HG03565 (cell line): ENCODE measurements around the gene NDUFS3.
A peak's percentile ranks its signal among the peaks of the same experiment; 100 is the strongest.

Experiments
- ATAC-seq: cut with Tn5 transposase; IDR thresholded peaks from one replicate; pipeline ENCODE4 v1.9.1; 2021; ENCODE audit warnings: mild to moderate bottlenecking, moderate library complexity; ENCODE audit not compliant: unreplicated experiment

The NDUFS3 gene

DNA sequence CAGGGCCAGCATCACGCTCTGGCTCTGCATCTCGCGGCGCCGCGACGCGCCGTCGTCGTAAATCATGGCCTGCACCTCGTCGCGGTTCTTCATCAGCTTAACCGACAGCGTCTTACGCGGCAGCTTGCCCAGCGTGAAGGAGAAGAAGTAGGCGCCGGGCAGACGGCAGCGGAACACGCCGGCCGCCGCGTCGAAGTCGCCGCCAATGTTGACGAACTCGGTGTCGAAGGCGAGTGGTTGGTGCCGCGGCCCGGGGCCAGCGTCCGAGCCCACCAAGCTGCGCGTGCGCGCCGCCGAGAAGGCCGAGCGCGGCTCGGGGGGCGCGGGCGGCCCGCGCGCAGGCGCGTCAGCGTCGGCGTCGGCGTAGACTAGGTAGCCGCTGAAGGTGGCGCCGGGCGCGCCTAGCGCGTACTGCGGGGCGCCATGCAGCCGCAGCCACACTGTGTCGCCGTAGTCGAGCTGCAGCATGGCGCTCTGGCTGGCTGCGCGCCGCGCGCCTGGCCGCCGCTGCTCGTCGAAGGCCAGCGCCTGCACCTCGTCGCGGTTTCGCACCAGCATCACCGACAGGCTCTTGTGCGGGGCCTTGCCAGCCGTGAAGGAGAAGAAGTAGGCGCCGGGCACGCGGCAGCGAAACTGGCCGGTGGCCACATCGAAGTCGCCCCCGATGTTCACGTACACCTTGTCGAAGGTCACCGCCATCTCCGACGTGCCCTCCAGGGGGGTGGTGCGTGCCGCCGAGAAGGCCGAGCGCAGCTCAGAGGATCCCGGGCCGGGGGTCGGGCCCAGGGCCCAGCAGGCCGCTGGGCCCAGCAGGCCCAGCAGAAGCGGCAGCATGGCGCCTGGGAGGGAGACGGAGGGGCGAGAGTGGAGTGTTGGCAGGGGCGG, 11.3 kb downstream of the NDUFS3 start:
- ATAC-seq = no peak

DNA sequence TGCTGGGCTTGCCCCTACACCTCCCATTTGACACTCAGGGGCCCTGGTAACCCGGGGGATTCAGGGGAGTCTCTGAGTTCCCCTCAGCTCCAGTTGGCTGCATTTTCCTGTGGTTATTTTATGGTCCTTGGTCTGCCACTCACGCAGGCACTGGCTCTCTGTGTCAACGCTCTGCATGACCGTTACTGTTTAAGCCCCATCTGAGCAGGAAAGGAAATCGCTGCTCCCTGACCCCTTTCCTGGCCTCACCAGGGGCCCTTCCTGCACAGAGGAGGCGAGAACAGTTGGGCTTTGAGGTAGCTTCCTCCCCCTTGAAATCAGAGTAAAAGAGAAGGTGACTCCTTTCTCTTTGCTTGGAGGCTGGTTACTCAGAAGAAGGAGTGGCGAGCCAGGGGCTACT, 12.9 kb downstream of the NDUFS3 start:
- no peak for ATAC-seq

DNA sequence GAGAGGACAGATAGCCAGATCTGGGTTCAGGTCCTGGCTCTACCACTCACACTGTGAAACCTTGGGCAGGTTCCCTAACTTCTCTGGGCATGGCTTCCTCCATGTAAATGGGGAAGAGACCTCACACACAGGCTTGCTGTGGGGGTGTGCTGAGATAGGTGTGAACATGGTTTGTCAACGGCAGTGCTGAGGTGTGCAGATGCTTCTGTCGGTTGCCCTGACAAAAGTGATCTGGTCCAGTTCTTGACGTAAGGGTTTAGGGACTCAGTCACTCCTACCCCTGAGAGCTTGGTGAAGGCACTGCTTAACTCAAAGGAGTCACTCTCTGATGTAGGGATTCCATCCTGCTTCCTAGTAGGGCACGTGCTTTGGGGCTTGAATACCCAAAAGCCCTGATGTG, 13.4 kb downstream of the NDUFS3 start:
- ATAC-seq = no peak

DNA sequence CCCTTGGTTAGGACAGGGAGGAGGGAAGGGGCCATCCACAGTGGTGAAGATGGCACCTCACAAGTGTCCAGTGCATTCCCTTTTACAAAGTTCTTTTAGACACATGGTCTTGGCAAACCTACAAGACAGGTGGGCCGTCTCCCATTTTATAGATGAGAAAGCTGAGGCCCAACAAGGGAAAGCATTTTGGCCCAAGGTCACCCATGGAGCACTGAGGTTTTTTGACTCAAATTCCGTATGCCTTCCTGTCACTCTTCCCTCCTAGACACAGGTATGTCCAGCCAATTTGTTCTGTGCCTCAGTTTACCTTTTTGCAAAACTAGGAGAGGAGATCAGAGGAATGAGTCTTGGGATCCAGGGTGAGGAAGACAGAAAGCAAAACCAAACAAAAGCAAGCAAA, 14.1 kb downstream of the NDUFS3 start:
- no peak for ATAC-seq

DNA sequence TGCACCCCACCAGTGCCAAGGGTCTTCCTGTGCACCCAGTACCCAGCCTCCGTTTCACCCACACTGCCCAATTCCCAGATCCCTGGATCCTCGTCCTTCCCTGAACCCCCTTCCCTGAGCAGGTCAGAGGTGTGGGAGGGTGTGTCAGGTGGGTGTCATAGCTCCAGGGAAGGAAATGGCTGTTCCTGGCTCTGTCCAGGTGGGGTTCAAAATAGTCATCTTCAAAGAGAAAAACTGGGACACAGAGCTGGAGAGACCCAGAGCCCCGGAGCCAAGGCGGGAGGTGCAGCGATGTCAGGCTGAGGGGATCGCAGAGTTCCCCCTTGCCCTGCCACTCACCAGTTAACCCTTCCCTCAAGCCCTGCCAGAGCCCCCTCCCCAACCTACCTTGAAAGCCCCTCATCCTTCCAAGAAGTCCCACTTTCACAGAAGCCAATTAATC, 14.6 kb downstream of the NDUFS3 start:
- no peak for ATAC-seq

DNA sequence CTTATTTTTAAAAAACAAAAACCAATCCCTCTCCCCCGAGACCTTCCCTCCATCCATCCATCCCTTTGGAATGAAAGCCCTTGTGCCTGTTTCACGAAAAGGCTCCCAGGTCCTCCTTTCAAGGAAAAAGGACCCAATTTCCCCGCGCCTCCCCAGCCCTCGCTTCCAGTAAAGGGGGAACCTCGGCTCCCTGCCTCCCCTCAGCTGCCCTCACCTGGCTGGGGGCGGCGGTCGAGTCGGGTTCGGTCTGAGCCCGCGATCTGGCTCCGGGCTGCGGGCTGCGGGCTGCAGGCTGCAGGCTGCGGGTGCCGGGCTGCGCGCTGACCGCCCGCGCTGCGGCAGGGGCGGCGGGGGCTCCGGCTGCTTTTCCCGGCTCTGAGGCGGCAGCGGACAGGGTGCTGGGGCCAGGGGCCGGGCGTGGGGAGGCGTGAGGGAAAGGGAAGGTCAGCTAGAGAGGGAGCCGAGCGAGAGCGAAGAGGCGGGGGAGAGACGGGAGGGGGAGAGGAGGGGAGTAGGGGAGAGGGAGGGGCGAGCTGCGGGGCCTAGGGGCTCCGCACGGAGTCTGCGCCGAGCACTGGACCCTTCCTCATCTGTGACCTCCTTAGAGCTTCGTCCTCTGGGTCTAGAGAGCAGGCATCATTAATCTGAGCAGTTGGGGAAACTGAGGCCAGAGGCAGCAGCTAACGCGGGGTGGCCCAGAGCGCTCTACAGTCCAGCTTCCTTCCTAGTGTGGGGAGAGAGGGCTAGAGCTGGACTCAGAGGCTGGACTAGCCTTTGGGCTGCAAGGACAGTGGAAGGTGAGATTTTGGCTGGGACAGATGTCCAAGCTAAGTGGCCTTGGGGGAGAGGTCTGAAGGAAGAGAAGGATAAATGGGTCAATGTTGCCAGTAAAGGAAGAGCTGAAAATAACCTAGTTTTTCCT, 15.3 kb downstream of the NDUFS3 start, which contains the start of gene C1QTNF4:
C1QTNF4 (minus strand) TSS at position 478 of the 922 bp plus-strand sequence. CDS start 3,601 bp downstream, outside the sequence.
- no peak for ATAC-seq

DNA sequence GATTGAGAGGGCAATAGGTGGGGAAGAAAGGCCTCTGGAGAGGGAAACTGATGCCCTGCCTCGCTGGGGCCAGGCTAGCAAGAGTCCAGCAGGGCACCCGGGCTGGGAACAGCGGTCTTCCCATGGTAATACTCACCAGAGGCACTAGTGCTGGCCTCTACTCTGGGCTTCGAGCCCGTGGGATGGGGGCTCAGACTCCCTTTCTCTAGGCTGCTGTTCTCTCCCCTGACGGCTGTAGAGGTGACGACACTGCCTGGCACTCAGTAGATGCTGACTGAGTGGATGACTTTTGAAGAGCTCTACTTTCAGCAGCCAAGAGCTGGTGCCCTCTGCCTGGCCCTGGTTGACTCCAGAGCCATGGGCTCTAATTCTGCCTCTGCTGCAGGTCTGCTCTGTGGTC, 16.2 kb downstream of the NDUFS3 start:
- ATAC-seq = no peak

DNA sequence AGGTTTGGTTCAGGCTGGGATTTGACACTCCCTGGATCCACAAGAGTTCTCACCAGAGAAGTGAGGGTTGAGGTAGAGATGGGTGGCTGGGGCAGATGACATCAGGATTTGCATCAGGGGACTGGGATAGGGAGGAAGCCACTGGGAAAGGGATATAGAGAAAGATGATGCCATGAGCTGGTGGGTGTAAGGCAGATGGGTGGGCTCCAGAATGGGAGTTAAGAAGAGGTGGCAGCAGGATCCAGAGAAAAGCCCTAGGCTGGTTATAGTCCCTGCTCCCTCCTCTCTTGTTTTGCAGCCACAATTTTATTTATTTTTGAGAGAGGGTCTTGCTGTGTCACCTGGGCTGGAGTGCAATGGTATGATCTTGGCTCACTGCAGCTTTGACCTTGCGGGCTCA, 17.1 kb downstream of the NDUFS3 start:
- no peak for ATAC-seq

DNA sequence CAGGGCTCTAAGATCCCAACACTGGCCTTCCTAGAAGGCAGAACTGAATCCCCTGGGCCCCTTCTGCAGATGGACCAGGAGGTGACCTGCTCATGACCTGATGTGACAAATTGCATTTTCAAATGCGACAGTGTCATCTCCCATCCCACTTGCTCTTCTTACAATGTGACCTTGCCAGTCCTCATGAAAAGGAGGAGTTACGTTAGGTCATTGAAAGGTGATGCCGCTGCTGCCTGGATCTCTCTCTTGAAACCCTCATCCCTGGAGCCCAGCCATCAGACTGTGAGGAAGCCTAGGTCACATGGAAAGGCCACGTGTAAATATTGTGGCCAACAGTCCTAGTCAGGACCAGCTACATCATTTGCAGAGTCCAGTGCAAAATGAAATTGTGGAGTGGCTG, 21.0 kb downstream of the NDUFS3 start:
- no peak for ATAC-seq

DNA sequence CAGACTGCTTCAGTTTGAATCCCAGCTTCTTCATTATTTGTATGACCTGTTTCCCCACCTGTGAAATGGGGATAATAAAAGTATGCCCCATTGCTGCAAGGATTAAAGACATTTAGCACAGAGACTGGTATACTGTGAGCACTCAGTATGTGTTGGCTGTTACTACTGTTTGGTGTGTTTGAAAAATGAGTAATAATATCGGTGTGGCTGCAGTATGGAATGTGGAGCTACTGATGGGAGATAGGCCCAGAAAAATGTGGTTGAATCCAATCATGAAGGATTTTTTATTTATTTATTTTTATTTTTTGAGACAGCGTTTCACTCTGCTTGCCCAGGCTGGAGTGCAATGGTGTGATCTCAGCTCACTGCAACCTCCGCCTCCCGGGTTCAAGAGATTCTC, 24.4 kb downstream of the NDUFS3 start:
- no peak for ATAC-seq

DNA sequence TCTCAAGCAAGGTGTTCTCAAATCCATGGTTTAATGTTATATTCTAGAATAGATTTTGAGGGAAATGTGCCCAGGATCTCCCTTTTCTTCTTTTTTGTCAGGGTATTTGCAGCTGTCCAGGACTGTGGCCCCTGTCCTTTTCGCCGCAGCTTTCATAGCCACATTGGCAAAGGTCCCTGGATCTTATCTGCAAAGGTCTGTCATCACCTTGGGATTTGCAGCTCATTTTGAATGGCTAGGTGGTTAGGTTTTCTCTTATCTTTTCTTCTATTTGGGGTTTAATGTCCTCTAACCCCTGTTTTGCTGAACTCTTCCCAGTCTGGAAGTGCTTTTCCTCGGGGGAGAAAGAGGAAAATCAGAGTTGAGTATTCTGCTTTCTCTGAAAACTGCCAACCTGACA, 27.0 kb downstream of the NDUFS3 start:
- ATAC-seq = no peak

DNA sequence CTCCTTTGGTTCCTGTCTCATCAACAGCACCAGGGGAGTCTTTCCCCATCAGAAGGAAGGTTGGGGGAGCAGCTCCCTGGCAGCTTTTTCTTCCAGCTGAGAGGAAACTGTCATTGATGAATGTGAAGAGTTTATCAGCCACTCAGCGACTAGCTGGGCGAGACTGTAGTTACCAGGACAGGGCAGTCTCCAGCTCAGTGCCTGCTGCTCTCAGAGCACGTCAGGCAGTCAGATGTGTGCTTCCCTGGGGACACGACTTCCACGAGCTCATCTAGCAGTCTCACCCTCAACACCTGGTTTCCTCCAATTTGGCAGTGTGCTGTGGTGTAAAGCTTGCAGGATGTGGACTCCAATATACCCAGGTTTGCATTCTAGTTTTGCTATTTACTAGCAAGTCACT, 27.9 kb downstream of the NDUFS3 start:
- ATAC-seq = no peak

DNA sequence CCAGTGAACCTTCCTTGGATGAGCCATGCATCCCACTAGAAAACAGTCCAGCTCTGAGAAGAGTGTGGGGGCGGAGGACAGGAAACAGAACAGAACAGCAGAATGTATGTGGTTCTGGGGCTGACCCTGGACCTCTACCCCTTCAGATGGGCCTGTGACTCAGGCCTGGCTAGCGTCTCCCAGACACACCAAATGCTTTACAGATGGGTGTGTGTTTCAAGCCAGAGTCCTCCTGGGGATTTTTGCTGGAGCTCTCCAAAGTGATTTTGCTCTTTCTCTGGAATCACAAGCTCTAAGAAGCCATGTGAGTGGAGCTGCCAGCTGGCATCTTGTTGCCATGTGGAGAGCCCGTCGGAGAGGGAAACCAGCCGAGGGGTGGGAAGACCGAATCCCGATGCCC, 28.5 kb downstream of the NDUFS3 start:
- no peak for ATAC-seq

DNA sequence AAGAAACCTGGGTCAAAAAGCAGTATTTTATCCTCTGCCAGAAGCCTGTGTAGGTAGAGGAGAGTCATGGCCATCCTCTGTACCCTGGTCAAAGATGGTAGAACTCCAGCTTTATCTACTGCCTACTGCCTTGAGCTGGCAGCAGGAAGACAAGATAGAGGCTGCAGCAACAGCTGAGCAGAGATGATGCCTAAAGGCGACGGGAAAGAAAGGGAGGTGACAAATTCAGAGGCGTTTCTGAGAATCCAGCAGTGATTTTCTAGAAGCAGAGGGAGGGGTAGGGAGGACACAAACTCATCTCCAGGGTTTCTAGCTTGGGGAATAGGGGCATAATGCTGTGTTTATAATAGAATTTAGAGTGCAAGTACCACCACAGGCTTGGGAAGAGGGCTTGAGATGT, 30.8 kb downstream of the NDUFS3 start:
- no peak for ATAC-seq

DNA sequence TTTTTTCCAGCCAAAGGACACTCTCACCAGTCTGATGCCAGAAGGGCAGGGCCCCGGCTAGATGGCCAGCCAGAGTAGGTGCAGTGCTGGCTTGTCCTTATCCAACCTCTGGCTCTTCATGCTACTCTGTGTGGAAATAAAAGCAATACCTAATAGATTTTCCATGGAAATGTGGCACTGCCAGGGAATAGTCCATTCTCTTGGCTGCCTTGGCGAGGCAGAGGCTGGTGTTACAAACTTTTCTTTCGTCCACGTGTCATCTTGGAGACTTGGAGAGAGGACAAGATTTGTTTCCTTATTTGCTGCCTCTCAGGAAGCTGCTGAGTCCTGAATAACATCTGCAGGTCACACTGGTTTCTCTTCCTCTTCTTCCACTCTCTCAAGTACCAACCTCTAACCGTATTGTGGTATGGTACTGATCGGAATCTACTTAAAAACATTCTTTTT, 32.5 kb downstream of the NDUFS3 start:
- peak; percentile 84 for ATAC-seq

DNA sequence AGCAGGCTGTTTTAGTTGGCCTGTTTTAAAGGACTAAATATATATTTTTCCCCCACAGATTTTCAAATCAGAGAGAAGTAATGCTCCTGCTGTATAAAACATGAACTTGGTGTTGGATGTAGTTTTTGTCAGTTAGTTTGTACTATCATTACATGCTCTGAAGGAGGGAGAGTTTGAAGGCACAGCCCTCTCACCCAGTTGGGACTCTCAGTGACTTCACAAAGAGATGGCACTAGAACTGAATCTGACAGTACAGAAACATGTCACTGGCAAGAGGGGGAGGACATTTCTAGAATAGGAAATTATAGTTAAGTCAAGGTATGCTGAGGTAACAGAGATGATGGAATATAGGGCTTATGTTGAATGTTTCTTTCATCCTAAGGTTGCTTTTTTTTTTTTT, 36.4 kb downstream of the NDUFS3 start:
- no peak for ATAC-seq

DNA sequence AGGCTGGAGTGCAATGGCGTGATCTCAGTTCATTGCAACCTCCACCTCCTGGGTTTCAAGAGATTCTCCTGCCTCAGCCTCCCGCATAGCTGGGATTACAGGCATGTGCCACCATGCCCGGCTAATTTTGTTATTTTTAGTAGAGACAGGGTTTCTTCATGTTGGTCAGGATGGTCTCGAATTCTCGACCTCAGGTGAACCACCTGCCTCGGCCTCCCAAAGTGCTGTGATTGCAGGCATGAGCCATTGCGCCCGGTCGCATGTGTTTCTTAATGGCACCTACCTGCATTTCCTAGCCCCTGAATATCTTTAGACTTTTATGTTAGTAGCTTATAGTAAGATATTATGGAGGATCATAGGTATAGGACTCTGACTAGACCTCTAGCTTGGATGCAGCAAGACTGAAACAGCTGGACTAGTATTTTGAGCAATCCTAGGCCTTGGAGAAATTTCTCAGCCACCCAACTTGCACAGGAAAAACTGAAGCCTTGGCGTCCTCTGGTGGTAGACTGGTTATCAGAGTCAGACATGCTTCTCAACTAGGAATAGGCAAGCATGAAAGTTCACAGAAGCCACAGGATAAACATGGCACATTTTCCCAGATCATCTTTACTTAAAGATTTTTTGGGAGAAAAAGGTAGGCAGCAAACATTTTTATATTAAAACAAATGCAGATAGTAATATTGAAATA, 38.0 kb downstream of the NDUFS3 start:
- ATAC-seq = peak; percentile 41

DNA sequence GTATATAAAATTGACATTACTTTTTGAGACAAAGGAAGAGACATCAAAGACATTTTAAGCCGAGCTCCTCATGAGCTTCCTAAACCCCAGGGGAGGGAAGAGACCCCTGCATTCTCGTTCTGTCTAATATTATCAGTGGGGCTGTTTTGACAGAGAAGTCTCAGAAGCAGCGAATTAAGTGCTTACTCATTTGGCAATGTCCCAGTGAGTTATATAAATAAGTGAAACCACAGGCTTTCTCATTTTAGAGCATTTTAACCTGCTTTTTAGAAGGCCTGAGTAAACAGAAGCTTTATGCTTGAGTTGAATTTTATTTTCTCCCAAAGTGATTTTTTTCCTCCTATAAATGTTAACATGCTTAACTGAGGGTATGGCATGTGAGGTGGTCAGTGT, 38.5 kb downstream of the NDUFS3 start:
- ATAC-seq = peak; percentile 17

DNA sequence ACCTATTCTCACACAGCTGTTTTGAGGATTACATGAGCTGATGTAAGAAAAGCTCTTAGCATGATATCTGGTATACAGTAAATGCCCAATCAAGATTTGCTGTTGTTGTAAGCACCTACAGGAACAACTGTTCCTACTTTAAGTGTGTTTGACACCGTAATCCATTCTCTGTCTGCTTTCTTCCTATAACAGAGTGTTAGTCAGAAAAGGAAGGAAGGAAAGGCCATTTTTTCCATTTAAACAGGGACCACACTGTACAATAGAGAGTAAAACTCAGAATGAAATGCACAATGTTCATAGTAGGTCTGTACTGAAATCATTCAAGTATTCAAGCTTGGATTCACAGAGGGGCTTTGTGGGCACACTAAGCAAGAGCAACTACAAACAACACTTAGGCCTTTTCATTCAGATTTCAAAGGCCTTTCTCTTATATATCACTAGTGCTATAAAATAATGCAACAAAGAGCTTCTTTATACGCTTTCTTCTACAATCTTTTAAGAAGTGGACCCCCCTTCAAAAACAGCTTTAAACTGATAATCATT, 42.0 kb downstream of the NDUFS3 start:
- ATAC-seq = no peak

DNA sequence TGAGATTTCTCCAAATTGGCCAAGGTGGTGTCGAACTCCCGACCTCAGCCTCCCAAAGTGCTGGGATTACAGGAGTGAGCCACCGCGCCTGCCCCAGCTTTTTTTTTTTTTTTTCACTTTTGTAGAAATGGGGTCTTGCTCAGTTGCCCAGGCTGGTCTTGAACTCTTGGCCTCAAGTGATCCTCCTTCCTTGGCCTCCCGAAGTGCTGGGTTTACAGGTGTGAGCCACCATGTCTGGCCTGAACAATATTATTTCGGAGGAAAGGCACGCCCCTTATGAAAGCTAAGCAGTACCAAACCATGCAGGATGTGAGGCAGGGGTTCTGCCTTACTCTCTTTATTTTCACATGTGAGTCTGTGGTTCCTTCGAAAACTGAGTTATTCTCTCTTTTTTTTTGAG, 47.4 kb downstream of the NDUFS3 start:
- ATAC-seq = no peak

DNA sequence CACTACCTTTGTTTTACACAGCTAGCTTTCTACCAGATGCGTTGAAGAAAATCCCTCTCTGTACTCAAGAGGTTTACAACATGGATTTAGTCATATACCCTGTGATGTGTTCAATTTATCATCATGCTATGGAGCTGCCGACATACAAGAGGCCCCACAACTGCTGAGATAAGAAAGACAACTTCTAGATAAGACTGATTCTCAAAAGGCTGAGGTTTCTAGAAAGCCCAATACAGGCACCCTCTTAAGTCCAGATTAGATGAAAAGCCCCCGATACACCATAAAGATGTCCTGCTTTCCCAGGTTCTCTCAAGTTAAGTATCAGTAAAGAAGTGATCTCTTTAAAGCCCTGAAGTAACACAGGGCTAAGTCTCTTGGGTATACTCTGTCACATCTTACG, 49.2 kb downstream of the NDUFS3 start:
- no peak for ATAC-seq
